HCT116 (cell line): ENCODE results near the gene PCDHGA7. TPM values are rescaled to one million over a fixed set of nuclear protein-coding genes. Genes with fewer than 3 reads are reported as not detected.

Experiments used
- ATAC-seq: fragments of 200-7000 bp; cut with Tn5 transposase; 2 replicates; pipeline ENCODE4 v1.9.1; 2020; ENCODE audit warnings: mild to moderate bottlenecking, moderate library complexity
- Bru-seq: library from RNA; stranded (reverse); fragments of 400-500 nt; gene quantifications from one replicate; lab custom pipeline; 2021; lab: Mats Ljungman, UMichigan
- BruChase-seq, 2 experiments: library from RNA; stranded (reverse); fragments of 400-500 nt; gene quantifications; one replicate each; lab custom pipeline; 2021; lab: Mats Ljungman, UMichigan
- BruUV-seq: library from RNA; stranded (reverse); fragments of 400-500 nt; replicated peaks from 2 replicates; lab custom pipeline; 2021; lab: Mats Ljungman, UMichigan
- CTCF ChIA-PET: fragments of 300-600 bp; sonication (Branson Sonifier 250); formaldehyde crosslinking; loops from one replicate; lab custom pipeline; 2021; ENCODE audit warnings: antibody characterized with exemption; lab: Charles Lee
- POLR2A ChIA-PET: fragments of 300-600, 350-600 bp; sonication (Branson Sonifier 250); formaldehyde crosslinking; loops from one replicate; lab custom pipeline; 2021; ENCODE audit warnings: antibody characterized with exemption; lab: Charles Lee
- RAD21 ChIA-PET, 2 experiments: fragments of 300-600 bp; sonication (Branson Sonifier 250); formaldehyde crosslinking; loops; one replicate each; lab custom pipeline; 2023; ENCODE audit warnings: low total read pairs in 2 of 2; ENCODE audit not compliant: uncharacterized antibody in 2 of 2, unreplicated experiment in 2 of 2, low non-redundant PET in 1 of 2; lab: Charles Lee
- DNase-seq: peaks from one replicate; pipeline ENCODE4 v3.0.0-alpha.2; 2010; ENCODE audit warnings: low read depth, low spot score
- H2AFZ ChIP-seq: fragments of 200-600 bp; shearing (Covaris generic), sonication (generic); 2 replicates; pipeline ENCODE4 v1.6.1; 2017; ENCODE audit warnings: low read depth, mixed run types, mixed read lengths, antibody characterized with exemption, low read length; ENCODE audit not compliant: poor library complexity, severe bottlenecking
- H3K27ac ChIP-seq: 2 replicates; pipeline ENCODE4 v1.5.1; 2012; ENCODE audit warnings: low read depth, low read length
- H3K27me3 ChIP-seq: fragments of 200-600 bp; sonication (generic); 2 replicates; pipeline ENCODE4 v1.6.1; 2016; ENCODE audit warnings: mixed run types, low read length, mixed read lengths; ENCODE audit not compliant: insufficient read depth
- H3K36me3 ChIP-seq, 2 experiments: fragments of 200-500 bp in 1 of 2; fragments of 200-600 bp in 1 of 2; sonication (Bioruptor generic) in 1 of 2; sonication (generic) in 1 of 2; 2 replicates each; pipeline versions ENCODE4 v1.5.1 to v1.6.1; 2014 to 2016; ENCODE audit warnings: low read length in 2 of 2, inconsistent platforms in 1 of 2, mixed read lengths in 1 of 2, mixed run types in 1 of 2; ENCODE audit not compliant: insufficient read depth in 2 of 2, control insufficient read depth in 1 of 2
- H3K4me1 ChIP-seq, 2 experiments: fragments of 200-600 bp in 1 of 2; sonication (generic) in 1 of 2; 2 replicates each; pipeline versions ENCODE4 v1.5.1 to v1.6.1; 2012 to 2017; ENCODE audit warnings: low read length in 2 of 2, inconsistent platforms in 1 of 2, mild to moderate bottlenecking in 1 of 2, mixed read lengths in 1 of 2, mixed run types in 1 of 2, moderate library complexity in 1 of 2; ENCODE audit not compliant: insufficient read depth in 2 of 2, control insufficient read depth in 1 of 2
- H3K4me2 ChIP-seq: fragments of 200-600 bp; sonication (generic); 2 replicates; pipeline ENCODE4 v1.6.1; 2017; ENCODE audit warnings: mixed run types, low read length, mixed read lengths
- H3K4me3 ChIP-seq, 2 experiments: fragments of 200-600 bp in 1 of 2; sonication (generic) in 1 of 2; replicated peaks in 1 of 2; 2 replicates each; pipeline ENCODE4 v1.5.1; 2011 to 2016; ENCODE audit warnings: low read length in 2 of 2, control low read depth in 1 of 2, low read depth in 1 of 2, mild to moderate bottlenecking in 1 of 2, mixed read lengths in 1 of 2, mixed run types in 1 of 2
- H3K79me2 ChIP-seq: fragments of 200-600 bp; sonication (generic); 2 replicates; pipeline ENCODE4 v1.6.1; 2017; ENCODE audit warnings: mild to moderate bottlenecking, mixed run types, low read length, moderate library complexity, mixed read lengths; ENCODE audit not compliant: insufficient read depth
- H3K9ac ChIP-seq: fragments of 200-600 bp; sonication (generic); 2 replicates; pipeline ENCODE4 v1.6.1; 2016; ENCODE audit warnings: low read length, mixed read lengths
- H3K9me2 ChIP-seq: fragments of 200-600 bp; sonication (generic), shearing (Covaris generic); 2 replicates; pipeline ENCODE4 v1.6.1; 2017; ENCODE audit warnings: mixed run types, mild to moderate bottlenecking, moderate library complexity; ENCODE audit not compliant: insufficient read depth
- H3K9me3 ChIP-seq, 2 experiments: fragments of 200-500 bp in 1 of 2; fragments of 200-600 bp in 1 of 2; sonication (Bioruptor generic) in 1 of 2; sonication (generic) in 1 of 2; 2 replicates each; pipeline ENCODE4 v1.6.1; 2014 to 2017; ENCODE audit warnings: low read length in 2 of 2, mixed read lengths in 2 of 2, inconsistent platforms in 1 of 2, low read depth in 1 of 2, mild to moderate bottlenecking in 1 of 2, mixed run types in 1 of 2, moderate library complexity in 1 of 2; ENCODE audit not compliant: control insufficient read depth in 1 of 2, insufficient read depth in 1 of 2
- H4K20me1 ChIP-seq: fragments of 200-600 bp; sonication (generic), shearing (Covaris generic); 2 replicates; pipeline ENCODE4 v1.6.1; 2017; ENCODE audit warnings: mixed run types, mild to moderate bottlenecking, moderate library complexity; ENCODE audit not compliant: insufficient read depth
- CBX3 ChIP-seq: IDR thresholded peaks from 2 replicates; pipeline ENCODE4 v1.6.1; 2012; ENCODE audit warnings: low read depth
- CEBPB ChIP-seq: IDR thresholded peaks from 2 replicates; pipeline ENCODE4 v1.6.1; 2012; ENCODE audit warnings: low read depth
- CTCF ChIP-seq, 3 experiments: fragments of 200-600 bp in 1 of 3; sonication (generic) in 1 of 3; IDR thresholded peaks in 2 of 3; conservative IDR thresholded peaks in 1 of 3; 2 replicates each; pipeline ENCODE4 v1.5.1; 2012 to 2017; ENCODE audit warnings: low read depth in 2 of 3, low read length in 2 of 3, antibody characterized with exemption in 1 of 3, borderline replicate concordance in 1 of 3, control low read depth in 1 of 3, mild to moderate bottlenecking in 1 of 3, mixed read lengths in 1 of 3, mixed run types in 1 of 3, moderate library complexity in 1 of 3; ENCODE audit not compliant: insufficient read depth in 1 of 3
- EGR1 ChIP-seq: IDR thresholded peaks from 2 replicates; pipeline ENCODE4 v1.6.1; 2012; ENCODE audit warnings: low read depth
- ELF1 ChIP-seq: IDR thresholded peaks from 2 replicates; pipeline ENCODE4 v1.6.1; 2012; ENCODE audit warnings: low read depth, borderline replicate concordance
- MAX ChIP-seq: IDR thresholded peaks from 2 replicates; pipeline ENCODE4 v1.6.1; 2012
- SIN3A ChIP-seq: IDR thresholded peaks from 2 replicates; pipeline ENCODE4 v1.6.1; 2012; ENCODE audit warnings: low read depth
- TCF7L2 ChIP-seq: IDR thresholded peaks from 2 replicates; pipeline ENCODE4 v1.7.0; 2011; ENCODE audit warnings: borderline replicate concordance, inconsistent platforms; ENCODE audit not compliant: insufficient read depth, insufficient read length; ENCODE audit errors: extremely low read depth
- YY1 ChIP-seq: IDR thresholded peaks from 2 replicates; pipeline ENCODE4 v1.6.1; 2011; ENCODE audit warnings: low read length, low read depth, moderate library complexity, mild to moderate bottlenecking; ENCODE audit not compliant: insufficient replicate concordance; ENCODE audit errors: extremely low read depth
- ZFX ChIP-seq: fragments of 450-650 bp; IDR thresholded peaks from 2 replicates; pipeline ENCODE4 v1.6.1; 2017
- intact Hi-C: fragments of 100-400 bp; cut with micrococcal nuclease; formaldehyde crosslinking; loops from 2 replicates; pipeline ENCODE4 v1.10.0; 2022
- long read RNA-seq: library from polyadenylated mRNA; unstranded; transcript quantifications from one replicate; pipeline ENCODE4 v2.0.0, GENCODE V29; 2021; ENCODE audit not compliant: unreplicated experiment
- polyA plus RNA-seq: library from polyadenylated mRNA; unstranded; fragments of >200 nt; gene quantifications from 2 replicates; pipeline ENCODE4 v1.2.1, GENCODE V29; 2012; ENCODE audit warnings: missing spikeins
- total RNA-seq: library from RNA; stranded (reverse); gene quantifications from one replicate; pipeline ENCODE4 v1.2.1, GENCODE V29; 2021; ENCODE audit not compliant: unreplicated experiment
- TF ChIP-seq, protein P1 (sequence below): IDR thresholded peaks from 2 replicates; pipeline ENCODE4 v1.6.1; 2011; ENCODE audit warnings: mild to moderate bottlenecking, low read length, moderate library complexity; ENCODE audit not compliant: insufficient replicate concordance; ENCODE audit errors: extremely low read depth

The PCDHGA7 gene
- total RNA-seq (not detected), Bru-seq, nascent RNA (percentile 23 among the genes with signal in this experiment), BruChase-seq, experiment 1, labeled RNA remaining after a 6-hour chase (percentile 26 among the genes with signal in this experiment), BruChase-seq, experiment 2, labeled RNA remaining after a 2-hour chase (percentile 30 among the genes with signal in this experiment)
- polyA plus RNA-seq, result 0.01 TPM in 1 of 2 replicates, not detected in the other
- long read RNA-seq, result 0 reads

- H4K20me1 ChIP-seq, result no peaks in the 10 kb centered on the region
- CTCF ChIA-PET, result no interaction called here
These were observed at the start of gene PCDHGA7 for GRCh38 chr5:141382469-141383294. TSS of gene PCDHGA7 (plus strand) at chr5:141382742. CDS start at chr5:141382900, 158 bp downstream.

More at GRCh38 chr5:141382469-141383294, at the start of gene PCDHGA7:
- no peaks in the 10 kb centered on the region for H3K9me2 ChIP-seq
- no peaks in the 10 kb centered on the region for H3K79me2 ChIP-seq
- H3K9ac ChIP-seq, result no peak within 1 kb of the TSS
- H3K4me2 ChIP-seq, result no peak within 1 kb of the TSS
- no peaks in the 10 kb centered on the region; a peak in 2 of 4 replicates for H3K9me3 ChIP-seq
- ATAC-seq (no peak), DNase-seq (no peak)
- H2AFZ ChIP-seq, result no peak within 1 kb of the TSS
- no peak within 1 kb of the TSS for H3K27ac ChIP-seq
- intact Hi-C loops, result no loop called here
- RAD21 ChIA-PET, result no interaction called here
- no peaks in the 10 kb centered on the region for H3K4me1 ChIP-seq
- H3K4me3 ChIP-seq, result no peak within 1 kb of the TSS
- H3K36me3 ChIP-seq, result no peaks in the 10 kb centered on the region
- POLR2A ChIA-PET, result no interaction called here
- TF ChIP-seq CTCF (IDR thresholded peaks at IDR 0.05 in 2 of 3, conservative IDR thresholded peaks at IDR 0.05 in 1 of 3; ENCODE audit: borderline replicate concordance in 1 of 3, insufficient read depth in 1 of 3, low read depth in 2 of 3, low read length in 2 of 3) (no peak), ELF1 (no peak), CEBPB (no peak), SIN3A (no peak), TCF7L2 (no peak), MAX (no peak), ZFX (no peak), CBX3 (no peak), EGR1 (no peak), YY1 (no peak)
- TF ChIP-seq, protein P1, sequence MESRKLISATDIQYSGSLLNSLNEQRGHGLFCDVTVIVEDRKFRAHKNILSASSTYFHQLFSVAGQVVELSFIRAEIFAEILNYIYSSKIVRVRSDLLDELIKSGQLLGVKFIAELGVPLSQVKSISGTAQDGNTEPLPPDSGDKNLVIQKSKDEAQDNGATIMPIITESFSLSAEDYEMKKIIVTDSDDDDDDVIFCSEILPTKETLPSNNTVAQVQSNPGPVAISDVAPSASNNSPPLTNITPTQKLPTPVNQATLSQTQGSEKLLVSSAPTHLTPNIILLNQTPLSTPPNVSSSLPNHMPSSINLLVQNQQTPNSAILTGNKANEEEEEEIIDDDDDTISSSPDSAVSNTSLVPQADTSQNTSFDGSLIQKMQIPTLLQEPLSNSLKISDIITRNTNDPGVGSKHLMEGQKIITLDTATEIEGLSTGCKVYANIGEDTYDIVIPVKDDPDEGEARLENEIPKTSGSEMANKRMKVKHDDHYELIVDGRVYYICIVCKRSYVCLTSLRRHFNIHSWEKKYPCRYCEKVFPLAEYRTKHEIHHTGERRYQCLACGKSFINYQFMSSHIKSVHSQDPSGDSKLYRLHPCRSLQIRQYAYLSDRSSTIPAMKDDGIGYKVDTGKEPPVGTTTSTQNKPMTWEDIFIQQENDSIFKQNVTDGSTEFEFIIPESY, result no peak
- no peaks in the 10 kb centered on the region for H3K27me3 ChIP-seq
- no TSS peak for BruUV-seq
